Measurements from ENCODE around the gene RBM12.
"Not testable (repeated sequence)": the region's sequence is repeated elsewhere in the genome, so short reads cannot be mapped to it uniquely, and the experiment has no call there.

The RBM12 gene, protein sequence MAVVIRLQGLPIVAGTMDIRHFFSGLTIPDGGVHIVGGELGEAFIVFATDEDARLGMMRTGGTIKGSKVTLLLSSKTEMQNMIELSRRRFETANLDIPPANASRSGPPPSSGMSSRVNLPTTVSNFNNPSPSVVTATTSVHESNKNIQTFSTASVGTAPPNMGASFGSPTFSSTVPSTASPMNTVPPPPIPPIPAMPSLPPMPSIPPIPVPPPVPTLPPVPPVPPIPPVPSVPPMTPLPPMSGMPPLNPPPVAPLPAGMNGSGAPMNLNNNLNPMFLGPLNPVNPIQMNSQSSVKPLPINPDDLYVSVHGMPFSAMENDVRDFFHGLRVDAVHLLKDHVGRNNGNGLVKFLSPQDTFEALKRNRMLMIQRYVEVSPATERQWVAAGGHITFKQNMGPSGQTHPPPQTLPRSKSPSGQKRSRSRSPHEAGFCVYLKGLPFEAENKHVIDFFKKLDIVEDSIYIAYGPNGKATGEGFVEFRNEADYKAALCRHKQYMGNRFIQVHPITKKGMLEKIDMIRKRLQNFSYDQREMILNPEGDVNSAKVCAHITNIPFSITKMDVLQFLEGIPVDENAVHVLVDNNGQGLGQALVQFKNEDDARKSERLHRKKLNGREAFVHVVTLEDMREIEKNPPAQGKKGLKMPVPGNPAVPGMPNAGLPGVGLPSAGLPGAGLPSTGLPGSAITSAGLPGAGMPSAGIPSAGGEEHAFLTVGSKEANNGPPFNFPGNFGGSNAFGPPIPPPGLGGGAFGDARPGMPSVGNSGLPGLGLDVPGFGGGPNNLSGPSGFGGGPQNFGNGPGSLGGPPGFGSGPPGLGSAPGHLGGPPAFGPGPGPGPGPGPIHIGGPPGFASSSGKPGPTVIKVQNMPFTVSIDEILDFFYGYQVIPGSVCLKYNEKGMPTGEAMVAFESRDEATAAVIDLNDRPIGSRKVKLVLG

DNA sequence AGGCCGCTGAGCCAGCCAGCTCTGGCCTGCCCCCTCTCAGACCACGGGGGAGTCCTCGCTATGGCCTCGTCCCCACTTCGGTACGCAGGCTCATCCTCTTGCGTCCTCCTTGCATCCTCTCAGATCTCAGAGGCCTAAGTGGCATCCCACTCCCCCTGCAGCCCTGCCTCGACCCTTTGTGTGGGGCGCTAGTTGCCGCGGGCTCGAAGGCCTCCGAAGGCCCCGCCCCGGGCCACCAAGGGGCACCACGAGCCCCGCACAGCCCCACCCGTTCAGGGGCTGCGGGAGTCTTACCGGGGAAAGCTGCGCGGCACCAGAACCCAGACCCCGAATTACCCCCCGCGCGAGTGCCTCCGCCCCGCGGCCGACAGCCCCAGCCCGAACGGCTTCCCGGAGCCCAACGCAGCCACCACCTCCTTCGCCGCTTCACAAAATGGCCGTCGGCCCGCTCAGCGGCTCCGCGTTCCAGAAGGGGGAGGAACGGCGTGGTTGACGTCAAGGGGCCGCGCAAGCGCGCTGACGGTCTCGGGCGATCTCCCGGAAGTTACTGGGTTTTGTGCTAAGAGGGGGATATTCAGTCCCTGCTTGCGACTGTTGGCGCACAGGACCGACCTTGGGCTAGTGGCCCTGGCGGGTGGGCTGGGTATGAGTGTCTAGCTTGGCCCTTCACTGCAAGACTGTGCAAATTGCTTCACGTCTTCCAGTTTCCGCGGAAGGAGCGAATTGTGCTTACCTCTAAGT lies at the start of gene RBM12, which contains the start of gene CPNE1:
Gene RBM12, minus strand, starts transcription at position 435 of the 741 bp plus-strand sequence. CDS start 9,578 bp downstream, outside the sequence.
Gene CPNE1, minus strand, starts transcription at position 435 of the 741 bp plus-strand sequence. CDS start 31,977 bp downstream, outside the sequence.
- peak; percentile 82 for DNase-seq

DNA sequence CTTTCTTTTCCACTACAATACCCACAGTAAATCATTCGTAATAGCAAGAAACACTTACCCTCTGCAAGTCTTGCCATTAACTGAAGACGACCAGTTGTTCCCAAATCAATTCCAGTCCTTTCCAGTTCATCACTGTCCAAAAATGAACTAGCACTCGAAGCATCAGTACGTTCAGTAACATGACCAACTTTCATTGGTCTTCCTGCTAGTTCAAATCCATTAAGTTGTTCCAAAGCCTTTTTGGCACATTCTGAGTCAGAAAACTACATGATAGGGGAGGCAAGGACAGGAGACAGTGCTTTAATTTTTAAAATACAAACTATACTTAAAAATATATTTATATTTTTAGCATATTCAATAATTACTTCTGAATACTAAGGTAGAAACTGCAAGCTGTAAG lies 49.4 kb upstream of the RBM12 start:
- DNase-seq: no peak

DNA sequence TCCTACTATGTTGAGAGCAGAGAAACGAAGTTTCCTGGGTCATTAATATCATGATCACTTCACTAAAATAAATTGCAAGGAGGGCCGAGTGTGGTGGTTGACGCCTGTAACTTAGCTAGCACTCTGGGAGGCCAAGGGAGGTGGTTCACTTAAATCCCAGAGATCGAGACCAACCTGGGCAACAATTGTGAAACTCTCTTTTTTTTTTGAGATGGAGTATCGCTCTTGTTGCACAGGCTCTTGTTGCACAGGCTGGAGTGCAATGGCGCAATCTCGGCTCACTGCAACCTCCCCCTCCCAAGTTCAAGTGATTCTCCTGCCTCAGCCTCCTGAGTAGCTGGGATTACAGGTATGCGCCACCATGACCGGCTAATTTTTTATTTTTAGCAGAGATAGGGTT lies 48.4 kb upstream of the RBM12 start:
- DNase-seq: not testable (repeated sequence)

DNA sequence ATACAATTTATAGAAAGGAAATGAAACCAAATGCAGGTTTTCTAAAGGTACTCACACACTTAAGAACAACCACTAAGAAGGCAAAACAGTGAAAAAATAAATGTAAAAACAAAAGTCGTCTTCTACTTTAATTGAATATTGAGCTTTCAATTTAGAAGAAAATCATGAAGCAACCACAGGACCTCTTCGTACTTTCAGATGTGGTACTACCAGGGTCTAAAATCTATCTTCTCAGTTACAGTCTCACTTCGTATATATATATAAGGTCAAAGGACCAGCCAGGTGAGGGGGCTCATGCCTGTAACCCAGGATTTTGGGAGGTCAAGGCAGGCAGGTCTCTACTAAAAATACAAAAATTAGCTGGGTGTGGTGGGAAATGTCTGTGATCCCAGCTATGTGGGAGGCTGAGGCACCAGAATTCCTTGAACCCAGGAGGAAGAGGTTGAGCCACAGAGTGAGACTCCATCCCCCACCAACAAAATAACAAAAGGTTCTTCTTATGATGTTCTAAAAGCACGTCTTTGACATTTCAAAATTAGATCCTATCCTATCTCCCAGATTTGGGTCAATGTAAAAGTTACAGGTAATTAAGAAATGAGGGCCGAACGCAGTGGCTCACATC lies 47.0 kb upstream of the RBM12 start:
- DNase-seq: no peak

DNA sequence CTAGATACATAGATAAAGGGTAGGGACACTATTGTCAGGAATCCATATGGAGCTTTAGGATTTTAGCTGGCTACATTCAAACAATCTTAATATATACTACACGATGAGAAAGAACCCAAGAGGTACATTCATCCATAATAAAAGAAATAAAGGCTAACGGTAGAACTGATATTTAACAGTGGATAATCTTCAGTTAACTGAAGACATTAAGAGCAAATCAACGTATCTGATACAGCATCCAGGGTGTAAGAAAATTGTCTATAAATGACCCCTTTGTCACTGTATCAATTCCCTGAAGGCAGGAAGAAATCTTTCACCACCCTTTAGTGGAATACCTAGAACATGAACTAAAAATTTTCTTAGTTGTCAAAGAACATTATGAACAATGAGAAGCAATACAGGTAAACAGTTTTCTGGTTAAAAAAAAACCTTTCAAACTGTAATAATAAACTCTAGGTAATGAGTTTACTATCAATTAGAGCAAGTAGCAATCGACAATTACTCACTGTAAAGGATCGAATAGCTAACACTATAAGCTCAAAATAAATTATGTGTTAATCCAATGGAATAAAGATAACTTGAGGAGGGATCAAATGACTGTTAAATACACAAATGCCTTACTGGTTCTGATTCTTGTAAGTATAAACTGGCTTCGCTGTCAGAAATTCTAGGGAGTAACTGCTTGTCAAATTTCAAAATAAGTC lies 46.3 kb upstream of the RBM12 start:
- DNase-seq: no peak

DNA sequence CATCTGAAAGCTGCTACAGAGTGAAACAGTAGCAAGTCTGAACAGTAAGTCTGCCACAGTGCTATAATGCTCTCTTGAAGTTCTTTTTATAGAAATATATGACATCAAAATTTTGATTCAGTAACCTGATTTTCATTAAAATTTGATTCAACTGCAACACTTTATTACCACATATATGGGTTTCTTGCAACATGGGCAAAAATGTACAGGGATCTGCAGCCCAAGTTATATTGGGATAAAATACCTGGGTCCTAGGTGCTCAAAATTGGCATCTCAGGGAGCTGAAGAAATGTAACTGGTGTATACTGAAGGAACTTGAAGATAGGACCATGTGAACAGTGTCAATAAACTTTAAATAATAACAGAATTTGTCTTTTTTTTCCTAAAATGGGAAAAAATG lies 45.3 kb upstream of the RBM12 start:
- DNase-seq: no peak

DNA sequence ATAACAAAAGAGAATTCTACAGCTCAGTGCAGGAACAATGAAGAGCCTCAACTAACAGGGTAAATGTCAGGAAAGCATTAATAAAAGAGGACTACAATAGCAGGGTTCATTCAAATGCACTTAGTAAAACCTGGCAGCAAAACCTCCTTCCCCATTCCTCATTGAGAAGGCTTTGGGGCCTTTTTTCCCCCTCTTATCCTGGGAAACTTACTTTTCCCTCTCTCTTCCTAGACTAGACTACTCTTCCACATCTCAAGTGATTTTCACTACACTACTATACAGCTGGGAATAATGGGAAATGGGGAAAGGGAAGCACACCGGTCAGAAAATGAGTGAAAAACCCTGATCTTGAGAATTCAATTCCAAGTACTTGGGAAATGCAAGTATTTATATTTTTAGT lies 44.6 kb upstream of the RBM12 start:
- DNase-seq: no peak

DNA sequence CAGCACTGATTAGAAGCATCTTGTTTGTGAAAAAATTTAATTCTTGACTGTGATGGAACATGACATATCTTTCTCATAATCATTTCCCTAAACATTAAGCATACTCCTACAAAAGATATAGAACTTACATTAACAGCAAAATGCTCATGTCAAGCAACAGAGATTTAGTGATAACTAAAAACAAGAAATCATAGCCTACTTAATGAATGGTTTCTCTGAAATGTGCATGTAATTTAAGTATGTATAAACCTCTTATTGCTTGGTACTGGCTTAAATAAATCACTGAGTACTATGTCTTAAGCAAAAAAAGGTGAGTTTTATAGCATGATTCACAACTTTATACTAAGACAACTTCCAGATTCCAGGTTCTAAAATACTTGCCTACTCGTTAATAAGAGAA lies 43.8 kb upstream of the RBM12 start:
- DNase-seq: no peak

DNA sequence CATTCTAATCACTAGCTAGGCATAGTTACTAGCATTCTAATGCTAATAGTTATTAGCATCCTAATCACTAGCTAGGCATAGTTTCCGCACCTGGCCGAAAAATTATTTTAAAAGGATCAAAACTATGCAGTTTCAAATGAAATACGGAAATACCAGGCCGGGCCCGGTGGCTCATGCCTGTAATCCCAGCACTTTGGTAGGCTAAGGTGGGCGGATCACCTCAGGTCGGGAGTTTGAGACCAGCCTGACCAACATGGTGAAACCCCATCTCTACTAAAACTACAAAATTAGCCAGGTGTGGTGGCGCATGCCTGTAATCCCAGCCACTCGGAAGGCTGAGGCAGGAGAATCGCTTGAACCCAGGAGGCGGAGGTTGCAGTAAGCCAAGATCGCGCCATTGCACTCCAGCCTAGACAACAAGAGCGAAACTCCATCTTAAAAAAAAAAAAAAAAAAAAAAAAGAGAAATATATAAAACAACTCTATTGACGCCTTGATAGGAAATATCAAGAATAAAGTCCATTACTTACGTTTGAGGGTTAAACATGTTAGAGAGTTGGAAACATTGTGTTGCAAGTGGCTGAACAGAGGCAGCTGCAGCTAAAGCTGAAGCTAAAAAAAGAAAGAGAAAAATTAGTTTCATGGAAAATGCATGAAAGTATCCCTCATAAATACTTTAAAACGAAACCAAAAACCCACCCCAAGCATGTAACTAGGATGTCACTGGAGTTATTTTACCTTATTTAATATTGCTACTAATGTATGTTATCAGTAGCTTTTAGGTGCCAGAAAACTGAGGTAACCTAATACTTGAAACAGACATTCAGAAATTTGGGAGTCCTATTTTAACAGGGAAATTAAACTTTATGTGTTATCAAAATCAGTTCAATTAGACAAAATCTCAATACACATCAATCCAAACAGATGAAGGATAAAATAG lies 42.2 kb upstream of the RBM12 start:
- DNase-seq: not testable (repeated sequence)

DNA sequence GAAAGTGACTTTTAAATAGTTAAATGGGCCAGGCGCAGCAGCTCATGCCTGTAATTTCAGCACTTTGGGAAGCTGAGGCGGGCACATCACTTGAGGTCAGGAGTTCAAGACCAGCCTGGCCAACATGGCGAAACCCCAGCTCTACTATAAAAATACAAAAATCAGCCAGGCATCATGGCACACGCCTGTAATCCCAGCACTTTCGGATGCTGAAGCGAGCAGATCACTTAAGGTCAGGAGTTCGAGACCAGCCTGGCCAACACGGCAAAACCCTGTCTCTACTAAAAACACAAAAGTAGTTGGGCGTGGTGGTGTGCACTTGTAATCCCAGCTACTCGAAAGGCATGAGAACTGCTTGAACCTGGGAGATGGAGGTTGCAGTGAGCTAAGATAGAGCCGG lies 41.2 kb upstream of the RBM12 start:
- not testable (repeated sequence) for DNase-seq

DNA sequence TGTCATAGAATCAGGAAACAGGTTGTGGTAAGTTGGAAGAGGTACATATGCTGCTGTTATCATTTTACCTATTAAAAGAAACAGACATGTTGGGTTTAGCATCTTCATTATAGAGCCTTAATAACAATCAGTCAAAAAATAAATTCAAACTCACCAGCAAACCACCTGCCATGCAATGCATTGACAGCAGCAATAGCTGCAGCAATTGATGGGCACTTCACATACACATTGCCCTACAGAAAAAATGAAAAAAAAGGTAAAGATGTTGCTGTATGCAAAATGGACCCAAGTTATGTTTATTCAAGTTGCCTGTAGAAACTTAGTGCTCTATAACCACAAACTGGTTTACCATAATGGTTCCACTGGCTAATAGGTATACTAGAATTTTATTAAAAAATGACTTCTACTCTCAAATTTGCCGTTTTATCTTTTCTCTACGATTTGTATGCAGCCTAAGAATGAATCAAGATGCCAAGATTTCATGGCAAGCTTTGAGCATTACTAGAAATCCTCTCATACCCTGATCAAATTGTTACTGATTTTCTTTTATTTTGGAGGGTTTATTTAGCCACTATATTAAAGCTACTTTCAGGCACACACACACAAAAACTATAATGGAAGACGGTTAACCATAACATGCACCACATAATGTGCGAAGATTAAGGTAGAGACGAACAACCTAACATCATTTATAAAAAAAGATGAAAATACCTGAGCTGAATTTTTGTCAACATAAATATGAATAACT lies 40.0 kb upstream of the RBM12 start:
- DNase-seq: no peak

DNA sequence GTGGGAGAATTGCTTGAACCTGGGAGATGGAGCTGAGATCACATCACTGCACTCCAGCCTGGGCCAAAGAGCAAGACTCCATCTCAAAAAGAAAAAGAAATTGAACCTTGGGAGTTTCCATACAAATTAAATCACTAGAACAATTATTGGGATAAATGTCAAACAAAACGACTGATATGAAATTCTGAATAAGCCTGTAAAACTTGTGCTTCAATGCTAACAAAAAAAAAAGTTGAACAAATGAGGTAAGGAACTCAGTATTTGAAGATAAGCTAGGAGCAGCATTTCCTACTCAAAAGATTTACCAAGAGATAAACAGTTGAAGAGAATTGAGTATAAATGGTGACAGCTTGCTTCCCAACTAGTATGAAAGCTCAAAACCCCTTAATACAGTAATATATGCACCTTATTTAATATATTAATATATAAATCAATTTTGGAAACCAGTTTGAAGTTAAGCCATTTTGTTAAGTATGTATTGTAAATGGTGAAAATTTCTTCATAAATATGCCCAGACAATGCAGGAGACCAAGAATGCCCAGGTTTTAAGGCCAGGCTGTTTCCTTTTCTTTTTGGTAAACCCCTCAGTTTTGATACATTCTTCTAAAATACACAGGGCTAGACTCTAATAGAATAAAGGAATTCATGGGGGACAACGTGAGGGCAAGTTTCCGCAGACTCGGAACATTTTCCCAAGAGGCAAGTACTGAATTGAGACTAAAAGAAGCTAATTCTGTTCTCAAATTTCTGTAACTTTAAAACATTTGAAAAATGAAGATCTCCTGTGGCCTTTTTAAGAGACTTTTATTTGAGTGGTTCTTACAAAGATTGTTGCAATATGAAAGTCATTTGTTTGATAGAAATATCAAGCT lies 38.4 kb upstream of the RBM12 start:
- no peak for DNase-seq

DNA sequence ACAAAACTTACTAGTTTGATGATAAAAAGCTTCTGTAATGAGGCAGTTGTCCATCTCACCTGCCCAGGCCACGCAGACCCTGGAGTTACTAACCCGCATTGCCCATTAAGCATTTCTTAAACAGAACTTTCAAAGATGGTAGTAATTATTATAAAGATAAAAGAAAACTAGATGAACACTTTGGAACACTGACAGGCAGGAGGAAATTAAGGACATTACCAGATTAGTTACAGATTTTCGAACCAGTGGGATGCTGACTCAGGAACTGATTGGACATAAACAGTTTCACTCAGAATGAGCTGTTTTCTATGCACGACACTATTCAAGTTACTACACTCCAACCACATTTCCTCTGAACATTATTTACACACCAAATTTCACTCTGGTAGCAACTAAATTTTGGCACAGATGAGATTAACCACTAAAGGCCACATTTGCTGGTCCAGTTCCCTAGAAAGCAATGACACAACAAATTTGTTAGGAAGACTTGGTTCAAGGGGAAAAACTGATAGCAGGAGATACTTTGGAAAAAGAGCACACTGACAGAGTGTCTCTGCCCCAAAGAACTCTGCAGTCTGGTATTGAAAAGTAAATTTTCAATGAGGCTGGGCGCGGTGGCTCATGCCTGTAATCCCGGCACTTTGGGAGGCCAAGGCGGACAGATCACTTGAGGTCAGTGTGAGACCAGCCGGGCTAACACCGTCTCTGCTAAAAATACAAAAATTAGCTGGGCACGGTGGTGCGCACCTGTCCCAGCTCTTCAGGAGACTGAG lies 37.5 kb upstream of the RBM12 start:
- no peak for DNase-seq

DNA sequence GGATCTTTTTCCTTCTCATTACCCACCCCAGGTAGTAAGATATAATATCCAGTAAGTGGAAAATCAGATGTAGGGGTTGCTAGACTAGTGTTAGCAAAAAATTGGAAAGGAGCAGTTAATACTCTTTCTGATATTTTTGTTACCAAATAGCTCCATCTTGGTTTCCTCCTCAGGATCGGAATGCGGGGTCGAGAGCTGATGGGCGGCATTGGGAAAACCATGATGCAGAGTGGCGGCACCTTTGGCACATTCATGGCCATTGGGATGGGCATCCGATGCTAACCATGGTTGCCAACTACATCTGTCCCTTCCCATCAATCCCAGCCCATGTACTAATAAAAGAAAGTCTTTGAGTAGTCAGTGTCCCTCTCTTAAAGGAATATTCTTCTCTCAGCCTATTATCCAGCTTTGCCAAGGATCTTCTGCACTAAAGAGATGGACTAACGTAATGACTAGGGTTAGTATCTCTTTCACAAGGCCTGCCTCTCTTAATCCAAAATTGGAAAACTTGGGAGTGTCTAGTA lies 36.0 kb upstream of the RBM12 start:
- DNase-seq: no peak

DNA sequence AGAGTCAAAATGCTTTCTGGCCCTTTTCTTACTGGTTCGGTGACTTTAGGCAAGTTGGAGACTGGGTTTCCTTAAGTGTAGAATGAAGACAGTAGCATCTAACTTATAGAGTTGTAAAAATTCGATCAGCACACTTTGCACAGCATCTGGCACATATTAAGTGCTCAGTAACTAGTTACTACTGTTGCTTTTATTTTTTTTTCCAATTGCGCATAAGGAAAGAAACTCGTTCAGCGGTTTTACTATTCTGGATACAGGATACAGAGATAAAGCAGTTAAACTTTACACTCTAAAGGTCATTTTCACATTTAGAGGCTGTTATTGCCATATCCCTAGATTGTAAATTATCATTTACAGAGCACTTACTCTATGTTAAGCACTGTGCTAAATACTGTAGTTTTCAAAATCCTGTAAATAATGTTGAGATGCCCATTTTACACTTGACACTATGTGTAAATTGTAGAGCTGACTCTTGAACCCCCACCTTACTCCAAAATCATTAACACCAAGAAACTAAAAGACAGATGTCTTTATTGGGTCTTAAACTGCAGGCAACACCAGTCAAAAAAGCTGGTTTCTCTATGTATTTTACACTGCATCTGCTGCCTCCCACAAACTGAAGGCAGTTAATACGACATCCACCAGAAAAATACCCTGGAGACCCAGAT lies 35.4 kb upstream of the RBM12 start:
- DNase-seq: no peak

DNA sequence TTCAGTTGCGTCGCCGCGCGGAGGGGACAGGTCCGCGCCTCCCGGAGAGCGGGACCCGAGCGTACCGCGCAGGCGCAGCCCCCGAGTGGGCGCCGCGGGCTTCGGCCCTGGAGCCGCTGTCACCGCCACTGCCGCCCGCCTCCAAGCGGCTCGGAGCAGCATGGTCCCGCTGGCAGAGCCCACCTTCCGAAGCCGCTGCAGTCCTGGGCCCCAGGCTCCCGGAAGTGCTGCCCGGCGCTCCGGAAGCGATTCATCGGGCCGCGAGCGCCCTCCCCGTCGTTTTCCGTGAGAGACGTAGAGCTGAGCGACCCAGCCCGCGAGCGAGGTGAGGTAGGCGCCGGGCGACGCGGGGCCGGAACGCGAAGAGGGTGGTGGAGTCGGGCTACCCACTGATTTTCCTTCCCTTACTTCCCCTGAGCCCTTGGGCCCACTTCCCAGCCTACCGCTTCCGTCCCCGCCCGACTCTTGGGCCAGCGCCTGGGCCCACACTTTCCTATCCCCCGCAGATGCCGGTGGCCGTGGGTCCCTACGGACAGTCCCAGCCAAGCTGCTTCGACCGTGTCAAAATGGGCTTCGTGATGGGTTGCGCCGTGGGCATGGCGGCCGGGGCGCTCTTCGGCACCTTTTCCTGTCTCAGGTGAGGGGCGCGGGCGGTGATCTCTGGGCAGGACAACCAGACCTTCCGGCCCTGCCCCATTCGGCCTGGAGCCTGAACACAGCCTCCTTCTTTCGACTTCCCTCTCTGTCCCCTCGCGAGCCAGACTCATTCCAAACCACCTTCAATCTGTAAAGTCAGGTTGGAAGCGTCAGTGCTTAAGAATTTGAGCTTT lies 34.6 kb upstream of the RBM12 start, which contains the start of the genes NFS1 and ROMO1:
Gene NFS1, minus strand, starts transcription at position 226 of the 830 bp plus-strand sequence. Its CDS starts 64 bp downstream, at position 162.
Gene ROMO1, plus strand, starts transcription at position 279 of the 830 bp plus-strand sequence. Its CDS starts 228 bp downstream, at position 507.
- peak; percentile 52 for DNase-seq

All from DMS153 (cell line).